ENCODE results near the gene ITPKB.
"Not testable (repeated sequence)": the region's sequence is repeated elsewhere in the genome, so short reads cannot be mapped to it uniquely, and the experiment has no call there.

Gene ITPKB

GRCh38 chr1:226730836-226731235 is 8.2 kb downstream of the ITPKB start:
- DNase-seq (ENCODE audit: low spot score) = no peak

- no peak for DNase-seq (ENCODE audit: low spot score)
Observed at GRCh38 chr1:226730071-226730470, 9.0 kb downstream of the ITPKB start.

GRCh38 chr1:226728448-226728847 is 10.6 kb downstream of the ITPKB start:
- peak; percentile 24 for DNase-seq (ENCODE audit: low spot score)

DNA sequence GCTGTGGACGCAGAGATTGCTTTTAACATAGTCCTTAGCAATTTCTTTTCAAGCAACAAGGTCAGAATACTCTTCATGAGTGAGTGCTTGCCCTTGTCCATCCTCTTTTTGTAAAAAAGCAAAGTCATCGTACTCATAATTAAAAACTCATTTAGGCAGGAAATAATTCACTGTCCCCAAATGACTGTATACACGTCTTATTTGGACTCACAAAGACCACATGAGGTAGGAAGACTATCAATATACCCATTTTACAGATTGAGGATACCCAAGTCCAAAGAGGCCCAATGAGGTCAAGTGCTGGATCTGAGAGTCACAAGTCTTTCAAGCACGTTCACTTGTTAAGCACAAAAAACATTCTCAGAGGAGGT is 13.2 kb downstream of the ITPKB start:
- no peak for DNase-seq (ENCODE audit: low spot score)

GRCh38 chr1:226723657-226724532 is 15.2 kb downstream of the ITPKB start:
- no peak for DNase-seq (ENCODE audit: low spot score)

DNA sequence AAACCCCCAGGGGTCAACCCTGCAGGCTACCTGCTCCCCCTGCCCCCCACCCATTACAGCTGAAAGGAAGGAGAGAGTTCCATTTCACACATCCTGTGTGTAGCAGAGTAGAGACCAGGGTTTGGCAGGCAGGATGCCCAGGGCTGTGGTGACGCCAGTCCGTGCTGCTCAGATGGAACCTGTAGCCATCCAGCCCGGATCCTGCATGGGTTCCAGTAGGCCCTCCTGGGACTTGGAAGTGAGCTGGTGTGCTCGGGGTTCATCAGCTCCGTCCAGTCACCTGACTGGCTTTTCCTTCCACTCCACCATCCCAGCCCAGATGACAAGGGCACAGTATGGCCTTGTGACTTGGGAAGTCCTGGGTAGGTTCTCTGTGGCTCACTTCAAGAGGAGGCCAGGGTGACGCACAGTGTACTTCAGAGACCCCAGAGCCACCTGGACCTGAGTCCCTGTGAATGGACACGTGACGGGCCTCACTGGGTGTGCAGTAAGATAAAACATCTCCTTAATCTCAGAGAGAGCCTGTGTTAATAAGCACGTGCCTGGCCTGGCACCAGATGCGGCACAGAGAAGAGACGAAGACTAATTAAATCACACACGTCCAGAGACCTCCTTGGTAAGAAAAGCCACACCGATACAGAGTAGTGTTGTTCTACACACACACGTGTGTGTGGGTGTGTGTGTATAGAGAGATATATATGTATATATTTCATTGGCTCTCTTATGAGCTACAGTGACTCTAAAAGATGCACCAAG is 16.0 kb downstream of the ITPKB start:
- no peak for DNase-seq (ENCODE audit: low spot score)

DNA sequence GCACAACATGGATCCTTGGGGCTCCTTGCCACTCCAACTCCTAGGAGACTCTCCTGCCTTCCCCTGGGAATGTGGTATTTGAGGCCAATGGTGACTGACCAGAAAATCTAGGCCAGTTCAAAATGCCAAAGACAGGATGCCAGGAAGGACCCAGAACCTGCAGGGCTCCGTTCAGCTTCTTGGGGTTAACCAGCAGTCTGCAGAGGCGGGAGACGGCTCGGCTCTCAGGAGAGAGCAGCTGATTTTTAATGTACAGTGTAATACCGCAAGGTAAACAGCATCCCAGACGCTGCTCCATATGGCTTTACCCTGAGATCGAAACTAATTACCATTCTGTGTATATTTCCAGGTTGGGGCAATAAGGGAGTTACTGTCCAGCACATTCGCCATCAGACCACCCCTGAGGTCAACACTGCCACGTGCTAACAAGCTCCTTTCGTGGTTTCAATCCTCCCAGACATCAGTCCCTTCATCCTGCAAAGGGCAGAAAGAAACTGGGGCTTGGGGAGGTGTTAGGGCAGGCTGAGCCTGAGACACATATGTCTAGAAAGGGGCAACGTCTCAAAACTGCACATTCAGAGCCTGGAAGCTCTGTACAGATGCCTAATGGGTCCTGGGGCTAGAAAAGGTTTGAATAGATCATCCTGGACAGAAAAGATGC is 16.7 kb downstream of the ITPKB start:
- DNase-seq (ENCODE audit: low spot score) = peak; percentile 56

GRCh38 chr1:226720574-226720973 is 18.5 kb downstream of the ITPKB start:
- not testable (repeated sequence) for DNase-seq (ENCODE audit: low spot score)

DNA sequence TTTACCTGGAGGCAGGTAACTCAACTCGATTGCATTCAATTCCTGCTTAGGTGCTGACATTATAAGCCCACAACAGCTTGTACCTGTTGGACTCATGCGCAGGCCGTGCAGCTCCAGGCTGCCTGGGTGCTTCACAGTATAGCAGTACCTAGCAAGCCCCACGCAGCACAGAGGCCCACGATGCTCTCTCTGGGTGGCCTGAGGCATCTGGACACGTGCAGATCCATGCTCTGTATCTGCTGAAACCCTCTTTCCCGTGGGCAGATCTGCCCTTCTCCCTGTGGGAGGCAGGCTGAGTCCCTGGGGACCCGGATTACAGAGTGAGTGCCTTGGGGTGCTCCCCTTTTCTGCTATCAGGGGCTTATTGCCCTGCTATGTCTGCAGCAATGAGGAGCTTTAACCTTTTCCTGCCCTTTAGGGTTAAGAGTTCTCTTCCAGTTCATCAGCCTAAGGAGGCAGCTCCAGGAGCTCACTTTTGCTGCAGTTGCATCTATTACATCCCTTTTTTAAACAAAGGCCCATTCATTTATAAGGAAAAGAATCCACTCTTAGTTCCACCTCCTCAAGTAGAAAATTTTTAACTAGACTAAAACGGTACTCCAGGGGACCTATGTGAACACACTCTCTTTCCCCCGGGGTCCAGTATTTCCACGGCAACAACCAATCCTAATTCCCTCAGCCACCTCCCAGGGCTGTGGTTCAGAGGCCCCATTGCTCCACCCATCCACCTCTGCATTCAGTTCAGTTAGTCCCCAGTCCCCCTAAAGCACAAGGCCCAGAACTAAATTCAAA is 19.3 kb downstream of the ITPKB start:
- no peak for DNase-seq (ENCODE audit: low spot score)

GRCh38 chr1:226717256-226717909 is 21.7 kb downstream of the ITPKB start:
- DNase-seq (ENCODE audit: low spot score) = peak; percentile 50

- DNase-seq (ENCODE audit: low spot score) = no peak
Observed at GRCh38 chr1:226716577-226716976, 22.5 kb downstream of the ITPKB start.

DNA sequence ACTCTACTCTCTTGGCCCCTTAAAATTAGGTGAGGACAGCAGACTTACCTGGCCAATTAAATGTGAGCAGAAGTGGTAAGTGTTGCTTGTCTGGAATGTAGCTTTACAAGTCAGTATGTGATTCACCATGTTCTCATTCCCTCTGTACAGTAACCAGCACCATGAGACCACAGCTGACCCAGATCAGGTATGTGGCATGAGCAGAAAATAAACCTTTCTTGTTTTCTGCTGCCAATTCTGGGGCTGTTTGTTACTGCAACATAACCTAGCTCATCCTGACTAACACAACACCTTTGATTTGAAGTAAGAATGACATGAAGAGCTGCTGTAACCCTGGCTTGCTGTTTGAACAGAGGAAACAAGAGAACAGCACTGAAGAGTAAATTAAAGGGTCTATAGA is 24.9 kb downstream of the ITPKB start:
- DNase-seq (ENCODE audit: low spot score) = no peak

- DNase-seq (ENCODE audit: low spot score) = no peak
Observed at GRCh38 chr1:226712742-226713419, 26.2 kb downstream of the ITPKB start.

DNA sequence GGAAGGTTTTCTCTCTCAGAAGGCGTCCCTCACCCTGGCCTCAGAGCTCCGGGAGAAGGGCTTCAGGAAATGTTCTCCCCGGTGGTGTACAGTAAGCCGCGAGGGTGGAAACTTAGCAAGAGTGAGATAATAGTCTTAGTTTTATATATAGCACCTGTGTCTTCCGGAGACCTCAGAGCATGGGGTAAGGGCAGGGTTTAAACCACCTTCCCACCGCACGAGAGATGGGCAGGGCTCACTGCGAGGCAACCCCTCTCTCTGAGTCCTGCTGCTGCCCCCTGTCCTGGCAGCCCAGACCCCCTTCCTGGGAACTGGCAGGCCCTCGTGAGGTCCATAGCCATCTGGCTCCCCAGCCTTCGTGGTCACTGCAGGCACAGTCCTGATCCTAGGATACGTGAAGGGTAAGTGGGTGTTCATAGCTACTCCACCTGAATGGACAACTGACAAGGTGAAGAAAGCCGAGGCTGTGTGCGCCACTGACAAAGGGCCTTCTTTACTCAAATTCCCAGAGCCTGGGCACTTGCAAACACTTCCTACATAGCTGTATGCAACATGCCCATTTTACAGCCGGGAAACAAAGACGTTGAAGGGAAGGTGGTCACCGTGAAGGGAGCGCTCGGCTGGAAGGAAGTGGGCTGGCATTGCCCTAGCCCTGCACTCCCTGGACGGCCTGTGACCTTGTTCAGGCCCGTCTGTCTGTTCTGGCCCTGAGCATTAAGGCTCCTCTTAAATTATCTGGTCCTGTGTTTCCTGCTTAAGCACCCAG is 26.9 kb downstream of the ITPKB start:
- no peak for DNase-seq (ENCODE audit: low spot score)

DNA sequence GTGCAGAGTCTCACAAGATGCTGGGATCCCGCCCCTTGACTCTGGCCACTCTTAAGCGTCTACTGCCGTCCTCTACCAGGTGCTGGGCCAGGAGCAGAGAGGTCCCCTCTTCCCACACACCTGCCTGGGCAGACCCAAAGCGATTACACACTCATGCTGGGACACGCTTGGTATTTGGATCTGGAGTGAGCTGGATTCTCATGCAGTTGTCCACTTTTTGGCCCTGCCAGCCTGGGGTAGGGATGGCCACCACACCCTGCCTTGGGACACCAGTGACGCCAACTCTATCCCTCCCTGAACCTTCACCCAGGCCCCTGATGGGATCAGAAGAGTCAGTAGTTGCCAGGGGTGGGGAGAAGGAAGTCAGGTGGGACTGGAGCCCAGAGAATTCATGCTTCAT is 28.6 kb downstream of the ITPKB start:
- DNase-seq (ENCODE audit: low spot score) = no peak

DNA sequence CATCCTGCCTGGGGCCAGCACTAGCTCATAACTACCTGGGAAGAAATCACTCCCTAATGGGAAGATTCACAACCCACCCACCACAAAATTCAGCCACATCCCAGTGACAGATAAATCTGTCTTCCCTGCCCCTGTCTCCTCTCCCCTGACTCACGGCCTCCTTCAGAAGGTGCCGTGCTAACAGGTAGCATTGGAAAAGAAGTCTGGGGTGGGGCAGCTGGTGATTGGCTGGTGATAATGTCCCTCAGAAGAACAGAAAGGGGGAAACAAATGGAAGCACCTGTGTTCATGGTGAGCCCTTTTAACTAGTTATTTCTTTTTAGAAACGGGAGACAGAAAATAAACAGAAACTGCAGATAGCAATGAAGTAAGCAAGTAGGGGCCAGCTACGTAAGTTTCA is 29.1 kb downstream of the ITPKB start:
- no peak for DNase-seq (ENCODE audit: low spot score)

- DNase-seq (ENCODE audit: low spot score) = no peak
Observed at GRCh38 chr1:226708967-226709396, 30.1 kb downstream of the ITPKB start.

- no peak for DNase-seq (ENCODE audit: low spot score)
Observed at GRCh38 chr1:226708342-226708780, 30.7 kb downstream of the ITPKB start.

GRCh38 chr1:226706684-226707083 is 32.4 kb downstream of the ITPKB start:
- no peak for DNase-seq (ENCODE audit: low spot score)
